LNCAP (cell line): ENCODE results near the gene FGF21.

Experiments
- CTCF ChIP-seq: fragments of 450-650 bp; IDR thresholded peaks from 2 replicates; pipeline ENCODE4 v1.5.1; 2017; ENCODE audit warnings: mild to moderate bottlenecking

FGF21 gene

GRCh38 chr19:48738557-48739403 is 16.5 kb upstream of the FGF21 start:
- TF ChIP-seq CTCF, result peak; percentile 47

GRCh38 chr19:48739404-48740163 is 15.7 kb upstream of the FGF21 start:
- no peak for TF ChIP-seq CTCF

GRCh38 chr19:48740164-48740972 is 15.0 kb upstream of the FGF21 start, which contains the start of gene RASIP1:
Gene RASIP1, minus strand, starts transcription at chr19:48740610. Its CDS starts 328 bp downstream, at chr19:48740282.
- no peak for TF ChIP-seq CTCF

GRCh38 chr19:48741129-48741999 is 14.0 kb upstream of the FGF21 start:
- TF ChIP-seq CTCF, result no peak

GRCh38 chr19:48742096-48742495 is 13.2 kb upstream of the FGF21 start:
- TF ChIP-seq CTCF, result no peak

GRCh38 chr19:48745208-48745995 is 9.9 kb upstream of the FGF21 start:
- TF ChIP-seq CTCF, result no peak
